Tibial nerve (tissue), 4 donors: ENCODE data around the gene MEGF10.
"Not testable (repeated sequence)": the region's sequence is repeated elsewhere in the genome, so short reads cannot be mapped to it uniquely, and the experiment has no call there.

Experiments used
- EP300 ChIP-seq, 2 donors: sonication (generic); formaldehyde crosslinking; IDR thresholded peaks; one replicate each; pipeline ENCODE4 v1.6.1; 2017; ENCODE audit warnings: antibody characterized with exemption in 2 of 2, mild to moderate bottlenecking in 1 of 2
- POLR2A ChIP-seq, 2 donors: fragments of 450-650 bp; IDR thresholded peaks; one replicate each; pipeline ENCODE4 v1.6.1; 2017; ENCODE audit warnings: antibody characterized with exemption in 2 of 2, mild to moderate bottlenecking in 2 of 2, moderate library complexity in 2 of 2
- TF ChIP-seq, protein P1 (sequence below), 5 experiments: fragments of 200-600 bp in 3 of 5; fragments of 450-650 bp in 2 of 5; sonication (generic) in 3 of 5; IDR thresholded peaks; one replicate each; pipeline ENCODE4 v1.5.1; 2016 to 2019; ENCODE audit warnings: antibody characterized with exemption in 5 of 5, mild to moderate bottlenecking in 3 of 5, moderate library complexity in 2 of 5

DNA sequence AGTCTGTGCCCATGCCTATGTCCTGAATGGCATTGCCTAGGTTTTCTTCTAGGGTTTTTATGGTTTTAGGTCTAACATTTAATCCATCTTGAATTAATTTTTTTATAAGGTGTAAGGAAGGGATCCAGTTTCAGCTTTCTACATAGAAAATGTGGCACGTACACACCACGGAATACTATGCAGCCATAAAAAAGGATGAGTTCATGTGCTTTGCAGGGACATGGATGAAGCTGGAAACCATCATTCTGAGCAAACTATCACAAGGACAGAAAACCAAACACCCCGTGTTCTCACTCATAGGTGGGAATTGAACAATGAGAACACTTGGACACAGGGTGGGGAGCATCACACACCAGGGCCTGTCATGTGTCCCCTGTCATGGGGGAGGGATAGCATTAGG is 26.8 kb downstream of the MEGF10 start:
- TF ChIP-seq POLR2A, EP300 (IDR thresholded peaks at IDR 0.05): not testable (repeated sequence)
- TF ChIP-seq, protein P1, sequence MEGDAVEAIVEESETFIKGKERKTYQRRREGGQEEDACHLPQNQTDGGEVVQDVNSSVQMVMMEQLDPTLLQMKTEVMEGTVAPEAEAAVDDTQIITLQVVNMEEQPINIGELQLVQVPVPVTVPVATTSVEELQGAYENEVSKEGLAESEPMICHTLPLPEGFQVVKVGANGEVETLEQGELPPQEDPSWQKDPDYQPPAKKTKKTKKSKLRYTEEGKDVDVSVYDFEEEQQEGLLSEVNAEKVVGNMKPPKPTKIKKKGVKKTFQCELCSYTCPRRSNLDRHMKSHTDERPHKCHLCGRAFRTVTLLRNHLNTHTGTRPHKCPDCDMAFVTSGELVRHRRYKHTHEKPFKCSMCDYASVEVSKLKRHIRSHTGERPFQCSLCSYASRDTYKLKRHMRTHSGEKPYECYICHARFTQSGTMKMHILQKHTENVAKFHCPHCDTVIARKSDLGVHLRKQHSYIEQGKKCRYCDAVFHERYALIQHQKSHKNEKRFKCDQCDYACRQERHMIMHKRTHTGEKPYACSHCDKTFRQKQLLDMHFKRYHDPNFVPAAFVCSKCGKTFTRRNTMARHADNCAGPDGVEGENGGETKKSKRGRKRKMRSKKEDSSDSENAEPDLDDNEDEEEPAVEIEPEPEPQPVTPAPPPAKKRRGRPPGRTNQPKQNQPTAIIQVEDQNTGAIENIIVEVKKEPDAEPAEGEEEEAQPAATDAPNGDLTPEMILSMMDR (IDR thresholded peaks at IDR 0.05): not testable (repeated sequence)
